HL-60 (cell line): ENCODE results near the gene IRS2.

Experiments
- CTCF ChIP-seq: IDR thresholded peaks from one replicate; pipeline ENCODE4 v1.5.1; 2011; ENCODE audit warnings: low read length, control low read depth, inconsistent platforms; ENCODE audit not compliant: insufficient read depth
- GABPA ChIP-seq: IDR thresholded peaks from 2 replicates; pipeline ENCODE4 v1.6.1; 2012; ENCODE audit warnings: low read depth
- POLR2AphosphoS5 ChIP-seq: IDR thresholded peaks from 2 replicates; pipeline ENCODE4 v1.6.1; 2012; ENCODE audit warnings: low read depth
- REST ChIP-seq: IDR thresholded peaks from 2 replicates; pipeline ENCODE4 v1.6.1; 2012; ENCODE audit warnings: low read depth; ENCODE audit not compliant: insufficient replicate concordance
- SPI1 ChIP-seq: IDR thresholded peaks from 2 replicates; pipeline ENCODE4 v1.6.1; 2012; ENCODE audit warnings: low read depth, mild to moderate bottlenecking, borderline replicate concordance

DNA sequence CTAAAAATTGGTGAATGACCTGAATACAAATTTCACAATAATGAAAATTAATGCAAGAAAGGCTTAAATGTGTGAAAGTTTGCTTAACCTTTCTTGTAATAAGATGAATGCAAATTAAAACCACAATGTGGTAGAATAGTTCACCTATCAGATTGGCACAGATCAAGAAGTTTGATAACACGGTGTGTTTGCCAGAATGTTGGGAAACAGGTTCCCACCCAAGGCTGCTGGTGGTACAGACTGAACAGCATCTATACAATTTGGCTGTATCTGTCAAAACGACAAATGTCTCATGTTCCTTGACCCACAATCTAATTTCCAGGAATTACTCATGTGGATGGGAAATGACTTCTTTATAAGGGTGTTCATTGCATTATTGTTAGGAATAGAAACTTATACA is 8.6 kb upstream of the IRS2 start:
- TF ChIP-seq POLR2AphosphoS5, result no peak
- TF ChIP-seq CTCF, result no peak
- no peak for TF ChIP-seq REST
- TF ChIP-seq SPI1, result no peak
- no peak for TF ChIP-seq GABPA
